DOHH2 (cell line): Measurements from ENCODE around the gene S100A4.

Experiments used
- H3F3A ChIP-seq: fragments of 200-600 bp; sonication (generic), shearing (Covaris generic); 2 replicates; pipeline ENCODE4 v1.6.0; 2016; ENCODE audit warnings: antibody characterized with exemption, mild to moderate bottlenecking; ENCODE audit not compliant: control insufficient read depth, insufficient read depth
- H3K27ac ChIP-seq: fragments of 200-600 bp; sonication (generic); 2 replicates; pipeline ENCODE4 v1.5.1; 2014; ENCODE audit warnings: low read depth, mild to moderate bottlenecking, low read length, moderate library complexity
- H3K27me3 ChIP-seq: fragments of 200-600 bp; sonication (generic); 2 replicates; pipeline ENCODE4 v1.6.1; 2014; ENCODE audit warnings: mild to moderate bottlenecking, low read length, mixed read lengths; ENCODE audit not compliant: control insufficient read depth
- H3K36me3 ChIP-seq: fragments of 200-600 bp; sonication (generic); 2 replicates; pipeline ENCODE4 v1.6.1; 2014; ENCODE audit warnings: mild to moderate bottlenecking, low read length, moderate library complexity, mixed read lengths; ENCODE audit not compliant: control insufficient read depth
- H3K4me1 ChIP-seq: fragments of 200-600 bp; sonication (generic); 2 replicates; pipeline ENCODE4 v1.6.1; 2014; ENCODE audit warnings: mild to moderate bottlenecking, low read length, mixed read lengths; ENCODE audit not compliant: control insufficient read depth
- H3K4me2 ChIP-seq: fragments of 200-600 bp; sonication (generic); 2 replicates; pipeline ENCODE4 v1.6.0; 2014; ENCODE audit warnings: mild to moderate bottlenecking, low read length, moderate library complexity
- H3K4me3 ChIP-seq: fragments of 200-600 bp; sonication (generic); 2 replicates; pipeline ENCODE4 v1.5.1; 2014; ENCODE audit warnings: mild to moderate bottlenecking, low read length, mixed read lengths
- H3K79me2 ChIP-seq: fragments of 200-600 bp; sonication (generic); 2 replicates; pipeline ENCODE4 v1.6.1; 2014; ENCODE audit warnings: mild to moderate bottlenecking, low read length, mixed read lengths; ENCODE audit not compliant: control insufficient read depth
- H3K9me2 ChIP-seq: fragments of 200-600 bp; sonication (generic); replicated peaks from 2 replicates; pipeline ENCODE4 v1.6.1; 2014; ENCODE audit warnings: mild to moderate bottlenecking, low read length, mixed read lengths; ENCODE audit not compliant: control insufficient read depth
- H3K9me3 ChIP-seq: fragments of 200-600 bp; sonication (generic); 2 replicates; pipeline ENCODE4 v1.6.1; 2014; ENCODE audit warnings: antibody characterized with exemption, low read length, mixed read lengths; ENCODE audit not compliant: control insufficient read depth, insufficient read depth
- H4K20me1 ChIP-seq: fragments of 200-600 bp; sonication (generic); 2 replicates; pipeline ENCODE4 v1.6.0; 2014; ENCODE audit warnings: low read depth, mild to moderate bottlenecking, antibody characterized with exemption, low read length, moderate library complexity; ENCODE audit not compliant: control insufficient read depth, insufficient read depth
- CTCF ChIP-seq: fragments of 200-600 bp; sonication (generic); IDR thresholded peaks from one replicate; pipeline ENCODE4 v1.5.1; 2014; ENCODE audit warnings: antibody characterized with exemption, mild to moderate bottlenecking, low read depth, low read length; ENCODE audit not compliant: poor library complexity, severe bottlenecking
- EZH2phosphoT487 ChIP-seq: fragments of 200-600 bp; sonication (generic); IDR thresholded peaks from 2 replicates; pipeline ENCODE4 v1.6.1; 2017; ENCODE audit warnings: borderline replicate concordance, mild to moderate bottlenecking, antibody characterized with exemption, low read length, moderate library complexity, mixed read lengths

The S100A4 gene

GRCh38 chr1:153506386-153506785 is 39.2 kb downstream of the S100A4 start:
- peaks cover 5% of the 10 kb centered on the region; the same call in 1 of the 2 replicates for H3K4me1 ChIP-seq
- no peaks in the 10 kb centered on the region for H3K79me2 ChIP-seq
- TF ChIP-seq CTCF: no peak
- TF ChIP-seq EZH2phosphoT487: no peak
- peaks cover 5% of the 10 kb centered on the region; the same call in 1 of the 2 replicates for H3K27me3 ChIP-seq
- no peaks in the 10 kb centered on the region for H3F3A ChIP-seq
- no peaks in the 10 kb centered on the region for H3K9me3 ChIP-seq
- no peak overlapping the region for H3K4me2 ChIP-seq
- H3K27ac ChIP-seq: no peak overlapping the region
- no peaks in the 10 kb centered on the region for H4K20me1 ChIP-seq
- H3K9me2 ChIP-seq: no peaks in the 10 kb centered on the region
- no peak overlapping the region for H3K4me3 ChIP-seq
- no peaks in the 10 kb centered on the region for H3K36me3 ChIP-seq

GRCh38 chr1:153505576-153505975 is 40.0 kb downstream of the S100A4 start:
- no peaks in the 10 kb centered on the region for H4K20me1 ChIP-seq
- H3K4me2 ChIP-seq: no peak overlapping the region
- no peaks in the 10 kb centered on the region for H3K79me2 ChIP-seq
- H3K27ac ChIP-seq: no peak overlapping the region
- H3K4me3 ChIP-seq: no peak overlapping the region
- TF ChIP-seq CTCF: no peak
- no peak for TF ChIP-seq EZH2phosphoT487
- no peaks in the 10 kb centered on the region for H3K9me2 ChIP-seq
- no peaks in the 10 kb centered on the region for H3F3A ChIP-seq
- no peaks in the 10 kb centered on the region for H3K36me3 ChIP-seq
- no peaks in the 10 kb centered on the region for H3K4me1 ChIP-seq
- peaks cover 5% of the 10 kb centered on the region; the same call in 1 of the 2 replicates for H3K27me3 ChIP-seq
- no peaks in the 10 kb centered on the region for H3K9me3 ChIP-seq

GRCh38 chr1:153503766-153504165 is 41.8 kb downstream of the S100A4 start:
- Histone ChIP-seq H3K4me2 (no peak overlapping the region), H3F3A (no peaks in the 10 kb centered on the region), H3K9me3 (no peaks in the 10 kb centered on the region), H3K79me2 (no peaks in the 10 kb centered on the region), H3K27ac (no peak overlapping the region), H3K27me3 (peaks cover 14% of the 10 kb centered on the region), H3K4me3 (no peak overlapping the region), H4K20me1 (no peaks in the 10 kb centered on the region), H3K9me2 (no peaks in the 10 kb centered on the region), H3K4me1 (no peaks in the 10 kb centered on the region), H3K36me3 (no peaks in the 10 kb centered on the region)
- TF ChIP-seq CTCF (no peak), EZH2phosphoT487 (no peak)
